Spleen (tissue), 7 donors: ENCODE measurements around the gene KLF7.

Source experiments
- POLR2A ChIP-seq, 3 donors: fragments of 450-650 bp; IDR thresholded peaks; one replicate each; pipeline ENCODE4 v1.5.1; 2017; ENCODE audit warnings: antibody characterized with exemption in 3 of 3, mild to moderate bottlenecking in 1 of 3
- POLR2AphosphoS5 ChIP-seq, 3 donors: sonication (generic); formaldehyde crosslinking; IDR thresholded peaks; one replicate each; pipeline ENCODE4 v1.5.1; 2017; ENCODE audit warnings: antibody characterized with exemption in 3 of 3
- TF ChIP-seq, protein P1 (sequence below), 11 experiments: fragments of 200-600 bp in 7 of 11; fragments of 450-650 bp in 4 of 11; sonication (generic) in 4 of 11; IDR thresholded peaks in 8 of 11; conservative IDR thresholded peaks in 3 of 11; 1 replicate in 7 of 11; 2 replicates in 4 of 11; pipeline versions ENCODE4 v1.4.0 to v1.8.0; 2016 to 2021; ENCODE audit warnings: antibody characterized with exemption in 11 of 11, inconsistent platforms in 4 of 11, mild to moderate bottlenecking in 1 of 11
- donor health status: DM: no; HTN: no; CAD: no; lungs with moderate emphysema.
- donor health status: DM: no; HTN: no; CAD: no.
- donor health status: DM: no; HTN: no; CAD: no.

DNA sequence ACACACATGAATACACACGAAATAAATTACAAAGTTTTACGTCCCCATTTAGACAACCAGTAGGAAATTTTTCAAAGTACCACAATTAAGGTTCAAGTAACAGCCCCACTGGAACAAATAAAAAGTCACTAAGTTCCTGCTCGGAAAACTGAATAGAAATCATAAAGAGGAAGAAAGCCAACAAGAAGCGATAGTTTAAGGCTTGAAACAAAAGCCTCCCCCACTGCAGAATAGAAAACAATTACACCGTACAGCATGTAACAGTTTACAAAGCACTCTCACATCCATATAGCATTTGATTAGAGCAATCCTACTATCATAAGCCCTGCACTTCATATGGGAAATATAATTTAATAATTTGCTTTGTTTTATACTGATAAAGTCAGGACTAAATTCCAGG is 15.5 kb downstream of the KLF7 start:
- no peak for TF ChIP-seq POLR2AphosphoS5 (IDR thresholded peaks at IDR 0.05)
- TF ChIP-seq, protein P1, sequence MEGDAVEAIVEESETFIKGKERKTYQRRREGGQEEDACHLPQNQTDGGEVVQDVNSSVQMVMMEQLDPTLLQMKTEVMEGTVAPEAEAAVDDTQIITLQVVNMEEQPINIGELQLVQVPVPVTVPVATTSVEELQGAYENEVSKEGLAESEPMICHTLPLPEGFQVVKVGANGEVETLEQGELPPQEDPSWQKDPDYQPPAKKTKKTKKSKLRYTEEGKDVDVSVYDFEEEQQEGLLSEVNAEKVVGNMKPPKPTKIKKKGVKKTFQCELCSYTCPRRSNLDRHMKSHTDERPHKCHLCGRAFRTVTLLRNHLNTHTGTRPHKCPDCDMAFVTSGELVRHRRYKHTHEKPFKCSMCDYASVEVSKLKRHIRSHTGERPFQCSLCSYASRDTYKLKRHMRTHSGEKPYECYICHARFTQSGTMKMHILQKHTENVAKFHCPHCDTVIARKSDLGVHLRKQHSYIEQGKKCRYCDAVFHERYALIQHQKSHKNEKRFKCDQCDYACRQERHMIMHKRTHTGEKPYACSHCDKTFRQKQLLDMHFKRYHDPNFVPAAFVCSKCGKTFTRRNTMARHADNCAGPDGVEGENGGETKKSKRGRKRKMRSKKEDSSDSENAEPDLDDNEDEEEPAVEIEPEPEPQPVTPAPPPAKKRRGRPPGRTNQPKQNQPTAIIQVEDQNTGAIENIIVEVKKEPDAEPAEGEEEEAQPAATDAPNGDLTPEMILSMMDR (IDR thresholded peaks at IDR 0.05 in 8 of 11, conservative IDR thresholded peaks at IDR 0.05 in 3 of 11): no peak
- no peak for TF ChIP-seq POLR2A (IDR thresholded peaks at IDR 0.05)
